IPS DF 19.7 (cell line): ENCODE data around the gene CELA2B.
A peak's percentile ranks its signal among the peaks of the same experiment; 100 is the strongest.

Experiments
- DNase-seq: peaks from one replicate; pipeline ENCODE4 v3.0.0-alpha.2; 2013; ENCODE audit warnings: low read depth, low spot score

Gene CELA2B

GRCh38 chr1:15525050-15526020 lies 49.4 kb downstream of the CELA2B start:
- DNase-seq: no peak

DNA sequence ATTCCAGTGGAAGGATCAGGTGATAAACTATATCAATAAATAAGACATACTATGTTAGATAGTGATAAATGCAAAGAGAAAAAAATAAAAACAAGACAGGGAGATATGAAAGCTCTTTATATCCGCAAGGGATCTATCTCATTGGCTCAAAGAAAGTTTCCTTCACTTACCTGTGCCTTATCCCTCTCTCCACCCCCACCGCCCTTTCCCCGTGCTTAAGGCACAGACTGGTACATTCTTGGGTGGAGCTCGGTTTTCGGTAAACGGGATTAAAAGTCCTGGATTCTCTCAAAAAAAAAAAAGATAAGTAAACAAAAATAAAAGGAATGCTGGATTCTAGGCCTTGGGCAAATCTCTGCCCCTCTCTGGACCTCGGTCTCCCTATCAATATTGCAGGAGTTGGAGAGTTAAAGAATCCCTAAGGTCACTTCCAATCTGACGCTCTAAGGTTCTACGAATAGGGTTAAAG lies 50.2 kb downstream of the CELA2B start:
- no peak for DNase-seq

- peak; percentile 100 for DNase-seq
Observed at GRCh38 chr1:15526490-15527339, 50.8 kb downstream of the CELA2B start, which contains the start of gene DNAJC16. Gene DNAJC16, plus strand, starts transcription at chr1:15526848. Its CDS starts 2,258 bp downstream, at chr1:15529106.

GRCh38 chr1:15531003-15531402 lies 55.1 kb downstream of the CELA2B start:
- DNase-seq: no peak

- DNase-seq: no peak
Observed at GRCh38 chr1:15531682-15532081, 55.8 kb downstream of the CELA2B start.

- no peak for DNase-seq
Observed at GRCh38 chr1:15538771-15539170, 62.9 kb downstream of the CELA2B start.

DNA sequence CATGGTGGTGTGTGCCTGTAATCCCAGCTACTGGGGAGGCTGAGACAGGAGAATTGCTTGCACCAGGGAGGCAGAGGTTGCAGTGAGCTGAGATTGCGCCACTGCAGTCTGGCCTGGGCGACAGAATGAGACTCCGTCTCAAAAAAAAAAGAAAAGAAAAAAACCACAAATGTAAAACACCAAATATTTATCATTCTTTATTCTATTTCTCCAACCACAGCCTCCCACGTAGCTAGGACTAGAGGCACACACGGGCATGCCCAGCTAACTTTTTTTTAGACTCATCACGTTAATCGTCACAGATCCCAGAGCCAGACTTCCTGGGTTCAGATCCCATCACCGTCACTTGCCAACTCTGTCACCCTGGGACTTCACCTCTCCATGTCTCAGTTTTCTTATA lies 64.3 kb downstream of the CELA2B start:
- no peak for DNase-seq
